SK-N-SH (cell line): ENCODE measurements around the gene C15orf61. TPM values are rescaled to one million over a fixed set of nuclear protein-coding genes. Genes with fewer than 3 reads are reported as not detected.

ENCODE experiments used
- CTCF ChIA-PET: fragments of 300-600, 350-600 bp; formaldehyde crosslinking; extraction: SDS; loops from one replicate; lab custom pipeline; 2021; lab: Yijun Ruan, JAX
- POLR2A ChIA-PET: fragments of 350-600 bp; sonication (Branson Sonifier 250); formaldehyde crosslinking; extraction: SDS; loops from one replicate; lab custom pipeline; 2020; ENCODE audit warnings: antibody characterized with exemption, inconsistent platforms; lab: Yijun Ruan, JAX
- DNase-seq: peaks from one replicate; pipeline ENCODE4 v3.0.0; 2012
- H2AFZ ChIP-seq: fragments of 200-600 bp; sonication (generic); 2 replicates; pipeline ENCODE4 v1.8.1; 2016; ENCODE audit warnings: antibody characterized with exemption, mild to moderate bottlenecking, low read depth
- H3F3A ChIP-seq: fragments of 200-600 bp; sonication (generic); replicated peaks from 2 replicates; pipeline ENCODE3; 2016; ENCODE audit warnings: antibody characterized with exemption, mild to moderate bottlenecking; ENCODE audit not compliant: insufficient read depth
- H3K27ac ChIP-seq, 2 experiments: fragments of 200-500 bp in 1 of 2; fragments of 200-600 bp in 1 of 2; sonication (Bioruptor generic) in 1 of 2; sonication (generic), shearing (Covaris generic) in 1 of 2; 2 replicates each; pipeline versions ENCODE4 v1.5.1 to v1.6.1; 2014 to 2016; ENCODE audit warnings: low read depth in 2 of 2, inconsistent platforms in 1 of 2, low read length in 1 of 2, mild to moderate bottlenecking in 1 of 2, mixed read lengths in 1 of 2
- H3K27me3 ChIP-seq: fragments of 200-600 bp; sonication (generic), shearing (Covaris generic); 2 replicates; pipeline ENCODE4 v1.6.1; 2016; ENCODE audit warnings: mixed run types; ENCODE audit not compliant: insufficient read depth
- H3K36me3 ChIP-seq, 2 experiments: fragments of 200-500 bp in 1 of 2; fragments of 200-600 bp in 1 of 2; sonication (Bioruptor generic) in 1 of 2; sonication (generic) in 1 of 2; replicated peaks in 1 of 2; 2 replicates each; pipeline versions ENCODE3 to v1.5.1; 2014 to 2016; ENCODE audit warnings: low read length in 1 of 2, mild to moderate bottlenecking in 1 of 2; ENCODE audit not compliant: insufficient read depth in 2 of 2, control insufficient read depth in 1 of 2
- H3K4me1 ChIP-seq, 2 experiments: fragments of 200-500 bp in 1 of 2; fragments of 200-600 bp in 1 of 2; sonication (Bioruptor generic) in 1 of 2; sonication (generic), shearing (Covaris generic) in 1 of 2; 2 replicates each; pipeline versions ENCODE4 v1.5.1 to v1.6.1; 2014 to 2016; ENCODE audit warnings: low read depth in 1 of 2, low read length in 1 of 2, mixed run types in 1 of 2; ENCODE audit not compliant: insufficient read depth in 2 of 2, control insufficient read depth in 1 of 2
- H3K4me2 ChIP-seq: fragments of 200-600 bp; sonication (generic), shearing (Covaris generic); 2 replicates; pipeline ENCODE4 v1.6.1; 2017; ENCODE audit warnings: mixed run types
- H3K4me3 ChIP-seq, 2 experiments: fragments of 200-500 bp in 1 of 2; fragments of 200-600 bp in 1 of 2; sonication (Bioruptor generic) in 1 of 2; sonication (generic), shearing (Covaris generic) in 1 of 2; 2 replicates each; pipeline versions ENCODE4 v1.5.1 to v1.8.1; 2014 to 2016; ENCODE audit warnings: low read depth in 2 of 2, inconsistent platforms in 1 of 2, low read length in 1 of 2, mild to moderate bottlenecking in 1 of 2, mixed read lengths in 1 of 2, moderate library complexity in 1 of 2
- H3K79me2 ChIP-seq: fragments of 200-600 bp; sonication (generic); 2 replicates; pipeline ENCODE4 v1.8.1; 2017; ENCODE audit warnings: mild to moderate bottlenecking; ENCODE audit not compliant: insufficient read depth
- H3K9ac ChIP-seq: fragments of 200-600 bp; sonication (generic); 2 replicates; pipeline ENCODE4 v1.6.1; 2017; ENCODE audit warnings: mixed run types
- H3K9me2 ChIP-seq: fragments of 200-600 bp; sonication (generic); 2 replicates; pipeline ENCODE4 v1.6.1; 2017; ENCODE audit warnings: mixed run types
- H3K9me3 ChIP-seq: fragments of 200-600 bp; sonication (generic); 2 replicates; pipeline ENCODE4 v1.6.1; 2017; ENCODE audit warnings: mixed run types, mild to moderate bottlenecking, moderate library complexity
- H4K20me1 ChIP-seq: fragments of 200-600 bp; sonication (generic); 2 replicates; pipeline ENCODE4 v1.6.1; 2017; ENCODE audit warnings: mild to moderate bottlenecking, mixed run types; ENCODE audit not compliant: insufficient read depth
- CHD2 ChIP-seq: fragments of 150-350 bp; IDR thresholded peaks from 2 replicates; pipeline ENCODE4 v1.6.1; 2018; ENCODE audit warnings: low read length; ENCODE audit not compliant: partially characterized antibody
- EZH2phosphoT487 ChIP-seq: fragments of 200-600 bp; sonication (generic); IDR thresholded peaks from 2 replicates; pipeline ENCODE4 v1.6.1; 2017; ENCODE audit warnings: low read depth, mixed run types, mild to moderate bottlenecking, antibody characterized with exemption, moderate library complexity, borderline replicate concordance
- IRF3 ChIP-seq: fragments of 150-350 bp; IDR thresholded peaks from 2 replicates; pipeline ENCODE4 v1.6.1; 2016; ENCODE audit warnings: mild to moderate bottlenecking, low read depth, low read length
- MAX ChIP-seq: IDR thresholded peaks from 2 replicates; pipeline ENCODE4 v1.4.0; 2012; ENCODE audit warnings: low read depth
- MEF2A ChIP-seq: IDR thresholded peaks from 2 replicates; pipeline ENCODE4 v1.4.0; 2012; ENCODE audit warnings: low read depth, borderline replicate concordance
- RAD21 ChIP-seq: IDR thresholded peaks from 2 replicates; pipeline ENCODE4 v1.6.1; 2012; ENCODE audit warnings: mild to moderate bottlenecking, low read length
- SIN3A ChIP-seq: IDR thresholded peaks from 2 replicates; pipeline ENCODE4 v1.6.1; 2012; ENCODE audit warnings: low read depth, mild to moderate bottlenecking, low read length, moderate library complexity, borderline replicate concordance
- TAF1 ChIP-seq: IDR thresholded peaks from 2 replicates; pipeline ENCODE4 v1.6.1; 2012; ENCODE audit warnings: low read depth, mild to moderate bottlenecking, low read length, moderate library complexity, borderline replicate concordance
- TCF12 ChIP-seq: IDR thresholded peaks from 2 replicates; pipeline ENCODE4 v1.4.0; 2012
- WGBS: methylation state at CpG from one replicate; pipeline ENCODE4 v1.1.6; 2017; ENCODE audit warnings: low lambda C conversion rate; 5-methylcytosine and 5-hydroxymethylcytosine counted together
- polyA plus RNA-seq, 3 experiments: library from polyadenylated mRNA; depleted of rRNA; stranded (reverse); fragments of >200 nt; gene quantifications; 2 replicates each; pipeline ENCODE4 v1.2.3, GENCODE V29; 2012
- TF ChIP-seq, protein P1 (sequence below): fragments of 200-600 bp; sonication (generic); IDR thresholded peaks from 2 replicates; pipeline ENCODE4 v1.6.1; 2017; ENCODE audit warnings: antibody characterized with exemption, mild to moderate bottlenecking, moderate library complexity

The C15orf61 gene
- polyA plus RNA-seq, 1 of the 3 experiments (the other 2 are of a cell fraction) = 4.0 TPM

GRCh38 chr15:67534360-67534759, 13.4 kb downstream of the C15orf61 start:
- CTCF ChIA-PET = no interaction called here
- Histone ChIP-seq H3F3A (peaks cover 28% of the 10 kb centered on the region), H3K27me3 (no peaks in the 10 kb centered on the region), H3K27ac (no peak overlapping the region), H3K79me2 (no peaks in the 10 kb centered on the region), H3K36me3 (peaks cover 0 to 9% of the 10 kb centered on the region in 2 experiments), H2AFZ (no peak overlapping the region), H3K9ac (no peak overlapping the region), H3K9me2 (no peaks in the 10 kb centered on the region), H3K4me3 (no peak overlapping the region), H3K9me3 (0 out of 2 replicates have a peak, but pooled peaks cover 5% of the 10 kb centered on the region), H3K4me1 (peaks cover 0 to 5% of the 10 kb centered on the region in 2 experiments; a peak in 1 of 4 replicates), H3K4me2 (no peak overlapping the region), H4K20me1 (no peaks in the 10 kb centered on the region)
- DNase-seq = no peak
- POLR2A ChIA-PET = no interaction called here
- WGBS = 77% methylated on average over 1 of the region's 1 CpG
- TF ChIP-seq, protein P1, sequence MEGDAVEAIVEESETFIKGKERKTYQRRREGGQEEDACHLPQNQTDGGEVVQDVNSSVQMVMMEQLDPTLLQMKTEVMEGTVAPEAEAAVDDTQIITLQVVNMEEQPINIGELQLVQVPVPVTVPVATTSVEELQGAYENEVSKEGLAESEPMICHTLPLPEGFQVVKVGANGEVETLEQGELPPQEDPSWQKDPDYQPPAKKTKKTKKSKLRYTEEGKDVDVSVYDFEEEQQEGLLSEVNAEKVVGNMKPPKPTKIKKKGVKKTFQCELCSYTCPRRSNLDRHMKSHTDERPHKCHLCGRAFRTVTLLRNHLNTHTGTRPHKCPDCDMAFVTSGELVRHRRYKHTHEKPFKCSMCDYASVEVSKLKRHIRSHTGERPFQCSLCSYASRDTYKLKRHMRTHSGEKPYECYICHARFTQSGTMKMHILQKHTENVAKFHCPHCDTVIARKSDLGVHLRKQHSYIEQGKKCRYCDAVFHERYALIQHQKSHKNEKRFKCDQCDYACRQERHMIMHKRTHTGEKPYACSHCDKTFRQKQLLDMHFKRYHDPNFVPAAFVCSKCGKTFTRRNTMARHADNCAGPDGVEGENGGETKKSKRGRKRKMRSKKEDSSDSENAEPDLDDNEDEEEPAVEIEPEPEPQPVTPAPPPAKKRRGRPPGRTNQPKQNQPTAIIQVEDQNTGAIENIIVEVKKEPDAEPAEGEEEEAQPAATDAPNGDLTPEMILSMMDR = no peak
- TF ChIP-seq CHD2 (no peak), RAD21 (no peak), TCF12 (no peak), TAF1 (no peak), MAX (no peak), MEF2A (no peak), SIN3A (no peak)

- Histone ChIP-seq H3K9me2 (no peaks in the 10 kb centered on the region), H3K4me2 (no peak overlapping the region), H3K27me3 (no peaks in the 10 kb centered on the region), H3F3A (peaks cover 5% of the 10 kb centered on the region), H3K4me1 (no peaks in the 10 kb centered on the region; a peak in 1 of 4 replicates), H3K27ac (no peak overlapping the region), H3K4me3 (no peak overlapping the region), H3K9ac (no peak overlapping the region), H3K9me3 (no peaks in the 10 kb centered on the region), H3K79me2 (no peaks in the 10 kb centered on the region), H3K36me3 (no peaks in the 10 kb centered on the region), H2AFZ (no peak overlapping the region), H4K20me1 (no peaks in the 10 kb centered on the region)
- ChIA-PET POLR2A (no interaction called here), CTCF (interaction anchor here (0.6 kb wide), 1 partner anchor 625 kb away, joined by 3 read pairs; no protein-coding TSS in a partner anchor)
- 97% methylated on average over 1 of the region's 1 CpG for WGBS
- no peak for DNase-seq
- TF ChIP-seq, protein P1 = no peak
- TF ChIP-seq EZH2phosphoT487 (no peak), IRF3 (no peak)
These were observed 16.8 kb downstream of the C15orf61 start for GRCh38 chr15:67537771-67538170.
